ENCODE measurements around the gene TRA2B. TPM values are rescaled to one million over a fixed set of nuclear protein-coding genes. Genes with fewer than 3 reads are reported as not detected.

TRA2B gene
- total RNA-seq, 1 experiment from 2014 or later, result 236 TPM

GRCh38 chr3:185982632-185983031, 44.8 kb upstream of the TRA2B start:
- ATAC-seq (no peak), DNase-seq (ENCODE audit: low spot score) (no peak)
- Mint-ChIP-seq H3K36me3 (no peaks in the 10 kb centered on the region), H3K4me1 (peaks cover 3% of the 10 kb centered on the region; the same call in 1 of the 2 replicates), H3K27me3 (ENCODE audit: low read depth) (peaks cover 10% of the 10 kb centered on the region; the same call in 1 of the 2 replicates), H3K27ac (no peak overlapping the region), H3K4me3 (no peak overlapping the region), H3K9me3 (no peaks in the 10 kb centered on the region)
- ChIA-PET POLR2A (no interaction called here), CTCF (interaction anchor here (0.6 to 4.1 kb wide), 18 partner anchors 9 to 1941 kb away, joined by 3 to 34 read pairs (median 6); no protein-coding TSS in a partner anchor)
- no peak for TF ChIP-seq E2F1 (CRISPR knock-in tag; IDR thresholded peaks at IDR 0.05)
- TF ChIP-seq CREB1 (CRISPR knock-in tag; IDR thresholded peaks at IDR 0.05), result no peak
- no peak for TF ChIP-seq HMGXB4 (CRISPR knock-in tag; IDR thresholded peaks at IDR 0.05)
- TF ChIP-seq ARID4B (CRISPR knock-in tag; IDR thresholded peaks at IDR 0.05; ENCODE audit: borderline replicate concordance), result no peak
- no peak for TF ChIP-seq ZNF263 (CRISPR knock-in tag; IDR thresholded peaks at IDR 0.05; ENCODE audit: low read depth)
- TF ChIP-seq PREB (CRISPR knock-in tag; IDR thresholded peaks at IDR 0.05; ENCODE audit: borderline replicate concordance), result no peak
- TF ChIP-seq ZNF232 (CRISPR knock-in tag; IDR thresholded peaks at IDR 0.05), result no peak
- TF ChIP-seq TEAD1 (CRISPR knock-in tag; IDR thresholded peaks at IDR 0.05), result no peak
- no peak for TF ChIP-seq ETV6 (CRISPR knock-in tag; IDR thresholded peaks at IDR 0.05)
- TF ChIP-seq RORB (CRISPR knock-in tag; IDR thresholded peaks at IDR 0.05), result no peak
- TF ChIP-seq GTF2I (CRISPR knock-in tag; conservative IDR thresholded peaks at IDR 0.05), result no peak
- TF ChIP-seq FOXK1 (CRISPR knock-in tag; IDR thresholded peaks at IDR 0.05), result no peak
- TF ChIP-seq AR (CRISPR knock-in tag; IDR thresholded peaks at IDR 0.05), result no peak
- TF ChIP-seq MLX (CRISPR knock-in tag; IDR thresholded peaks at IDR 0.05), result no peak
